ENCODE results near the gene SLC6A8. TPM values are rescaled to one million over a fixed set of nuclear protein-coding genes. Genes with fewer than 3 reads are reported as not detected.

SLC6A8 gene
- total and polyA plus RNA-seq, 2 of the 4 experiments (the other 2 are of a cell fraction) = 7.2 to 25.5 TPM

DNA sequence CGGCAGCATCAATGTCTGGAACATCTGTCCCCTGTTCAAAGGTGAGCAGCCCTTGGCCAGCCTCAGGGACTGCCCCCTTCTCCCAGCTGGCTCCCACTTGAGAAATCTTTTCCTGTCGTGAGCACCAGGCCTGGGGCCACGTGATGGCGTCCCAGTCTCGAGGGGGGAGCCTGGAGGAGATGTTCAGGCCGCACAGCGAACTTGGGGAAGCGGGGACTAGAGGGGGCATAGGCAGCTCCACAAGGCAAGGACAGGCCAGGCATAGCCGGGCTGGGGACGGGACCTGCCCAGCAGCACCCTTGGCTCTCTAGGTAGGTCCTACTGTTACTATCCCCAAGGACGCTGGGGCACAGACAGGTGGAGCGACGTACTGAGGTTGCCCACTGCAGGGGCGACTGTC, 2.7 kb downstream of the SLC6A8 start:
- H3K9ac ChIP-seq (ENCODE audit: low read depth, low read length) = no peak overlapping the region
- no peak overlapping the region for H2BK15ac ChIP-seq (ENCODE audit: low read depth, low read length)
- in situ Hi-C loops (cut with MboI; ENCODE audit: low sequenced_read_pairs) (no loop called here), intact Hi-C loops (cut with micrococcal nuclease) (no loop called here), dilution Hi-C loops (cut with HindIII; ENCODE audit: low sequenced_read_pairs, unreplicated experiment) (no loop called here)
- H3K4me1 ChIP-seq (ENCODE audit: control insufficient read depth, insufficient read depth, low read length) = peaks cover 9% of the 10 kb centered on the region
- H3K9me1 ChIP-seq (ENCODE audit: insufficient read depth, low read length) = peaks cover 5% of the 10 kb centered on the region; the same call in 1 of the 2 replicates
- H3K14ac ChIP-seq (replicated peaks; ENCODE audit: low read depth, low read length) = no peak overlapping the region
- 0 out of 4 replicates have a peak, but pooled peaks cover 0 to 6% of the 10 kb centered on the region in 2 experiments for H3K79me1 ChIP-seq (ENCODE audit: low read depth in 1 of 2, low read length in 2 of 2)
- no peak overlapping the region for H2AFZ ChIP-seq (replicated peaks; ENCODE audit: low read length, poor library complexity)
- TF ChIP-seq CEBPB (IDR thresholded peaks at IDR 0.05; ENCODE audit: low read depth, low read length) = no peak
- TF ChIP-seq CHD1 (IDR thresholded peaks at IDR 0.05; ENCODE audit: low read depth, low read length) = no peak
- no peak for TF ChIP-seq MAZ (IDR thresholded peaks at IDR 0.05; ENCODE audit: borderline replicate concordance, low read depth, low read length)
- TF ChIP-seq RCOR1 (IDR thresholded peaks at IDR 0.05; ENCODE audit: insufficient replicate concordance, low read length) = no peak
- no peak for TF ChIP-seq MXI1 (IDR thresholded peaks at IDR 0.05; ENCODE audit: borderline replicate concordance, low read depth, low read length)
- no peak for TF ChIP-seq RFX5 (IDR thresholded peaks at IDR 0.05; ENCODE audit: low read depth, low read length)
- TF ChIP-seq MAFK (IDR thresholded peaks at IDR 0.05; ENCODE audit: low read depth, low read length) = no peak
- TF ChIP-seq POLR2A (IDR thresholded peaks at IDR 0.05; ENCODE audit: low read depth, low read length) = no peak
- TF ChIP-seq USF2 (IDR thresholded peaks at IDR 0.05; ENCODE audit: low read depth, low read length) = no peak
- TF ChIP-seq SMC3 (IDR thresholded peaks at IDR 0.05; ENCODE audit: low read depth, low read length) = no peak
- DNase-seq (no peak), ATAC-seq (ENCODE audit: low read depth) (no peak)
- no peak overlapping the region for H4K5ac ChIP-seq (ENCODE audit: low read depth, low read length)
- H2BK5ac ChIP-seq (ENCODE audit: low read depth, low read length, poor library complexity, severe bottlenecking) = no peak overlapping the region
- 71% methylated on average over 5 of the region's 14 CpGs; no CpG with 5 or more reads in 1 of the 2 experiments for WGBS, 2 experiments (ENCODE audit: extremely low coverage in 2 of 2, insufficient read length in 1 of 2)
- no peak overlapping the region for H2AK5ac ChIP-seq (ENCODE audit: low read depth, low read length)
- H3K4me3 ChIP-seq (ENCODE audit: insufficient read depth, low read depth, low read length) = no peak overlapping the region
- H4K20me1 ChIP-seq (ENCODE audit: insufficient read depth, low read length) = peaks cover 12% of the 10 kb centered on the region
- CTCF ChIA-PET = no interaction called here
- no peak overlapping the region for H4K91ac ChIP-seq (ENCODE audit: insufficient read depth, low read depth, low read length)
- H3K9me3 ChIP-seq (ENCODE audit: control insufficient read depth, insufficient read depth, low read length) = no peaks in the 10 kb centered on the region
- no peak overlapping the region for H3K4ac ChIP-seq (ENCODE audit: low read depth, low read length)
- H4K8ac ChIP-seq (ENCODE audit: low read depth in 2 of 2, low read length in 2 of 2) = no peak overlapping the region
- no peak overlapping the region for H3K27ac ChIP-seq (ENCODE audit: insufficient read depth, low read length)
- no peak overlapping the region for H2AK9ac ChIP-seq (replicated peaks; ENCODE audit: low read depth, low read length, poor library complexity)
- no peak overlapping the region for H2BK120ac ChIP-seq (ENCODE audit: low read depth, low read length)
- POLR2A ChIA-PET (ENCODE audit: unreplicated experiment) = interaction anchor here (0.6 kb wide), 1 partner anchor 12 kb away, joined by 3 read pairs; no protein-coding TSS in a partner anchor
- H3K4me2 ChIP-seq (ENCODE audit: low read depth, low read length) = no peak overlapping the region
- H3K56ac ChIP-seq (ENCODE audit: extremely low read depth, insufficient read depth, low read length) = no peak overlapping the region
- H2BK20ac ChIP-seq (ENCODE audit: low read depth, low read length) = no peak overlapping the region
- H3K18ac ChIP-seq (ENCODE audit: low read depth, low read length) = no peak overlapping the region
- H3K27me3 ChIP-seq (ENCODE audit: control insufficient read depth, insufficient read depth, low read length) = no peaks in the 10 kb centered on the region; the same call in 1 of the 2 replicates
- BruUV-seq (replicated peaks) = no TSS peak
- no peak overlapping the region for H3K23ac ChIP-seq (ENCODE audit: low read depth, low read length)
- H3K36me3 ChIP-seq (ENCODE audit: control insufficient read depth, insufficient read depth, low read length) = peaks cover 5% of the 10 kb centered on the region
